H1 (cell line): Measurements from ENCODE around the gene SLC39A13. TPM values are rescaled to one million over a fixed set of nuclear protein-coding genes. Genes with fewer than 3 reads are reported as not detected.

ENCODE experiments used
- CTCF ChIA-PET: fragments of 300-600 bp; sonication (Branson Sonifier 250); formaldehyde crosslinking; loops from one replicate; lab custom pipeline; 2021; ENCODE audit not compliant: partially characterized antibody; lab: Charles Lee
- POLR2A ChIA-PET: fragments of 300-600 bp; sonication (Branson Sonifier 250); formaldehyde crosslinking; loops from one replicate; lab custom pipeline; 2021; ENCODE audit warnings: inconsistent platforms; ENCODE audit not compliant: partially characterized antibody; lab: Charles Lee
- DNase-seq, 2 experiments: peaks; one replicate each; pipeline versions ENCODE4 v3.0.0 to v3.0.0-alpha.2; 2010 to 2022; ENCODE audit warnings: low spot score in 2 of 2, low read depth in 1 of 2, mixed read lengths in 1 of 2
- FAIRE-seq: peaks from 2 replicates; lab custom pipeline; 2011; peaks lifted over from hg19 to GRCh38; lab: Jason Lieb, UNC
- H2AFZ ChIP-seq: 2 replicates; pipeline ENCODE4 v1.8.1; 2012; ENCODE audit warnings: low read length, inconsistent platforms
- H2AK5ac ChIP-seq: 2 replicates; pipeline ENCODE4 v1.6.1; 2013; ENCODE audit warnings: low read depth, low read length
- H2BK120ac ChIP-seq: replicated peaks from 2 replicates; pipeline ENCODE3; 2013; ENCODE audit warnings: low read depth, low read length, inconsistent platforms
- H2BK12ac ChIP-seq: 2 replicates; pipeline ENCODE4 v1.6.1; 2013; ENCODE audit warnings: low read depth, low read length
- H2BK15ac ChIP-seq: 2 replicates; pipeline ENCODE4 v1.6.1; 2013; ENCODE audit warnings: low read length
- H2BK20ac ChIP-seq: 2 replicates; pipeline ENCODE4 v1.6.1; 2013; ENCODE audit warnings: low read length
- H2BK5ac ChIP-seq: 2 replicates; pipeline ENCODE4 v1.6.1; 2013; ENCODE audit warnings: low read depth, low read length
- H3K14ac ChIP-seq: 2 replicates; pipeline ENCODE4 v1.6.1; 2013; ENCODE audit warnings: inconsistent platforms; ENCODE audit not compliant: insufficient read length
- H3K18ac ChIP-seq: 2 replicates; pipeline ENCODE4 v1.6.1; 2013; ENCODE audit warnings: low read length; ENCODE audit errors: extremely low read depth
- H3K23ac ChIP-seq: 2 replicates; pipeline ENCODE4 v1.6.1; 2013; ENCODE audit warnings: inconsistent platforms; ENCODE audit not compliant: insufficient read length
- H3K23me2 ChIP-seq: 2 replicates; pipeline ENCODE4 v1.6.1; 2013; ENCODE audit warnings: low read depth, low read length
- H3K27ac ChIP-seq: 2 replicates; pipeline ENCODE4 v1.6.1; 2011; ENCODE audit warnings: low read depth, low read length, inconsistent platforms
- H3K27me3 ChIP-seq, 4 experiments: replicated peaks in 1 of 4; 1 replicate in 1 of 4; 2 replicates in 3 of 4; pipeline versions ENCODE4 v1.6.1 to v1.8.1; 2011 to 2013; ENCODE audit warnings: low read length in 3 of 4, mild to moderate bottlenecking in 3 of 4, inconsistent platforms in 2 of 4, mixed read lengths in 2 of 4, moderate library complexity in 1 of 4; ENCODE audit not compliant: control insufficient read depth in 3 of 4, insufficient read depth in 3 of 4; ENCODE audit errors: extremely low read depth in 1 of 4
- H3K36me3 ChIP-seq, 4 experiments: 2 replicates each; pipeline versions ENCODE4 v1.6.1 to v1.8.1; 2011 to 2013; ENCODE audit warnings: mild to moderate bottlenecking in 4 of 4, low read length in 3 of 4, moderate library complexity in 2 of 4, control low read depth in 1 of 4, inconsistent platforms in 1 of 4; ENCODE audit not compliant: insufficient read depth in 4 of 4, control insufficient read depth in 2 of 4
- H3K4ac ChIP-seq: replicated peaks from 2 replicates; pipeline ENCODE3; 2013; ENCODE audit warnings: low read length, low read depth, mixed read lengths, inconsistent platforms; ENCODE audit not compliant: insufficient read length
- H3K4me1 ChIP-seq, 4 experiments: replicated peaks in 1 of 4; 1 replicate in 1 of 4; 2 replicates in 3 of 4; pipeline versions ENCODE4 v1.6.1 to v1.8.1; 2011 to 2013; ENCODE audit warnings: low read length in 3 of 4, inconsistent platforms in 2 of 4, mixed read lengths in 1 of 4; ENCODE audit not compliant: insufficient read depth in 4 of 4, control insufficient read depth in 3 of 4
- H3K4me2 ChIP-seq, 2 experiments: 2 replicates each; pipeline versions ENCODE4 v1.6.1 to v1.8.1; 2011 to 2013; ENCODE audit warnings: low read depth in 2 of 2, low read length in 2 of 2, control low read depth in 1 of 2, inconsistent platforms in 1 of 2, mild to moderate bottlenecking in 1 of 2; ENCODE audit not compliant: insufficient read depth in 1 of 2
- H3K4me3 ChIP-seq, 4 experiments: fragments of 200-600, 300-600 bp in 1 of 4; sonication (generic), shearing (Covaris generic), sonication (Bioruptor Twin) in 1 of 4; 2 replicates each; pipeline versions ENCODE4 v1.5.1 to v1.8.1; 2011 to 2016; ENCODE audit warnings: low read length in 4 of 4, low read depth in 3 of 4, control low read depth in 2 of 4, inconsistent platforms in 2 of 4, mild to moderate bottlenecking in 2 of 4, mixed read lengths in 1 of 4, moderate library complexity in 1 of 4; ENCODE audit not compliant: insufficient read depth in 2 of 4; ENCODE audit errors: extremely low read depth in 1 of 4
- H3K56ac ChIP-seq: replicated peaks from 2 replicates; pipeline ENCODE3; 2013; ENCODE audit warnings: low read depth, mild to moderate bottlenecking, mixed read lengths, low read length, inconsistent platforms; ENCODE audit not compliant: insufficient read length
- H3K79me1 ChIP-seq: 2 replicates; pipeline ENCODE4 v1.6.1; 2013; ENCODE audit warnings: low read depth, low read length, control low read depth
- H3K79me2 ChIP-seq, 2 experiments: 2 replicates each; pipeline versions ENCODE4 v1.6.1 to v1.8.1; 2012 to 2013; ENCODE audit warnings: low read length in 2 of 2, mild to moderate bottlenecking in 2 of 2, inconsistent platforms in 1 of 2; ENCODE audit not compliant: insufficient read depth in 2 of 2, control insufficient read depth in 1 of 2
- H3K9ac ChIP-seq, 4 experiments: replicated peaks in 1 of 4; 1 replicate in 1 of 4; 2 replicates in 3 of 4; pipeline versions ENCODE4 v1.6.1 to v1.8.1; 2011 to 2013; ENCODE audit warnings: low read depth in 3 of 4, low read length in 3 of 4, control low read depth in 2 of 4, mild to moderate bottlenecking in 2 of 4, moderate library complexity in 2 of 4, inconsistent platforms in 1 of 4; ENCODE audit errors: extremely low read depth in 1 of 4
- H3K9me3 ChIP-seq, 2 experiments: 2 replicates each; pipeline versions ENCODE4 v1.6.1 to v1.8.1; 2012 to 2013; ENCODE audit warnings: mild to moderate bottlenecking in 2 of 2, moderate library complexity in 2 of 2, control low read depth in 1 of 2, inconsistent platforms in 1 of 2, low read depth in 1 of 2, low read length in 1 of 2, mixed read lengths in 1 of 2; ENCODE audit not compliant: insufficient read depth in 2 of 2
- H4K20me1 ChIP-seq, 2 experiments: replicated peaks in 1 of 2; 2 replicates each; pipeline versions ENCODE3 to v1.8.1; 2011 to 2013; ENCODE audit warnings: inconsistent platforms in 2 of 2, low read length in 2 of 2, mild to moderate bottlenecking in 1 of 2; ENCODE audit not compliant: insufficient read depth in 2 of 2, control insufficient read depth in 1 of 2
- H4K5ac ChIP-seq: 2 replicates; pipeline ENCODE4 v1.6.1; 2013; ENCODE audit warnings: low read length, low read depth, mixed read lengths, inconsistent platforms; ENCODE audit not compliant: insufficient read length
- H4K8ac ChIP-seq: 2 replicates; pipeline ENCODE4 v1.8.0; 2013; ENCODE audit warnings: mild to moderate bottlenecking, moderate library complexity, low read length, inconsistent platforms; ENCODE audit not compliant: insufficient read depth; ENCODE audit errors: extremely low read depth
- H4K91ac ChIP-seq: replicated peaks from 2 replicates; pipeline ENCODE3; 2013; ENCODE audit warnings: low read length, mixed read lengths, inconsistent platforms; ENCODE audit not compliant: insufficient read length
- EP300 ChIP-seq, 2 experiments: IDR thresholded peaks; 1 replicate in 1 of 2; 2 replicates in 1 of 2; pipeline ENCODE4 v1.6.1; 2011 to 2012; ENCODE audit warnings: low read depth in 2 of 2, low read length in 2 of 2, mild to moderate bottlenecking in 2 of 2, borderline replicate concordance in 1 of 2, inconsistent platforms in 1 of 2, moderate library complexity in 1 of 2
- HDAC6 ChIP-seq: IDR thresholded peaks from one replicate; pipeline ENCODE4 v1.7.1; 2012; ENCODE audit warnings: low read depth, mild to moderate bottlenecking, inconsistent platforms, low read length, moderate library complexity
- JUN ChIP-seq: IDR thresholded peaks from 2 replicates; pipeline ENCODE4 v1.6.1; 2011; ENCODE audit warnings: low read depth, mild to moderate bottlenecking, improper control_type of control experiment, low read length
- POLR2AphosphoS5 ChIP-seq: IDR thresholded peaks from 2 replicates; pipeline ENCODE4 v1.6.1; 2011; ENCODE audit warnings: low read depth, low read length
- RAD21 ChIP-seq, 2 experiments: IDR thresholded peaks in 1 of 2; conservative IDR thresholded peaks in 1 of 2; 2 replicates each; pipeline ENCODE4 v1.6.1; 2011; ENCODE audit warnings: low read depth in 2 of 2, low read length in 2 of 2, improper control_type of control experiment in 1 of 2, inconsistent platforms in 1 of 2, mild to moderate bottlenecking in 1 of 2, moderate library complexity in 1 of 2
- SIX5 ChIP-seq: IDR thresholded peaks from 2 replicates; pipeline ENCODE4 v1.6.1; 2011; ENCODE audit warnings: mild to moderate bottlenecking, low read depth, low read length
- TAF7 ChIP-seq: optimal IDR thresholded peaks from 2 replicates; pipeline ENCODE3; 2011; ENCODE audit warnings: low read depth, mild to moderate bottlenecking, inconsistent platforms, low read length, moderate library complexity, borderline replicate concordance
- TBP ChIP-seq: IDR thresholded peaks from 2 replicates; pipeline ENCODE4 v1.6.1; 2011; ENCODE audit warnings: low read depth, low read length, improper control_type of control experiment
- TEAD4 ChIP-seq: IDR thresholded peaks from 2 replicates; pipeline ENCODE4 v1.6.1; 2012; ENCODE audit warnings: low read depth, low read length, inconsistent platforms, mixed read lengths
- ZNF274 ChIP-seq: IDR thresholded peaks from 2 replicates; pipeline ENCODE4 v1.7.0; 2012; ENCODE audit warnings: low read length, borderline replicate concordance; ENCODE audit errors: extremely low read depth
- WGBS, 2 experiments: shearing (Covaris generic) in 1 of 2; methylation state at CpG; one replicate each; pipeline versions ENCODE4 v1.1.6 to v1.1.7; 2013 to 2015; ENCODE audit warnings: low lambda C conversion rate in 2 of 2, mixed read lengths in 2 of 2, inconsistent platforms in 1 of 2, low coverage in 1 of 2, missing lambda C conversion rate in 1 of 2; ENCODE audit not compliant: insufficient replicate concordance in 2 of 2, insufficient coverage in 1 of 2, insufficient read length in 1 of 2; ENCODE audit errors: extremely low coverage in 1 of 2, missing lambda C conversion rate in 1 of 2; 5-methylcytosine and 5-hydroxymethylcytosine counted together
- polyA plus RNA-seq, 7 experiments: library from polyadenylated mRNA; depleted of rRNA in 3 of 7; stranded (reverse) in 5 of 7; unstranded in 2 of 7; fragments of >200 nt in 5 of 7; fragments of 200-250 nt in 2 of 7; gene quantifications; 1 replicate in 5 of 7; 2 replicates in 1 of 7; 4 replicates in 1 of 7; pipeline versions ENCODE4 v1.2.1 to v1.2.3, GENCODE V29; 2011 to 2013; ENCODE audit warnings: missing spikeins in 2 of 7, mixed read lengths in 2 of 7
- total RNA-seq: library from RNA; stranded (reverse); fragmentation: NEBNext Ultra II Directional; extraction: Animal tissue kit (Norgen Biotek cat#: 25700); gene quantifications from 2 replicates; pipeline ENCODE4 v1.2.1, GENCODE V29; 2021

The SLC39A13 gene
- total and polyA plus RNA-seq, 2 of the 8 experiments (the other 6 are each of a cell fraction or from before 2014, with no cell fraction given) = 23.2 to 30.0 TPM

- Histone ChIP-seq H3K4me3 (no peak overlapping the region), H3K4ac (no peak overlapping the region), H2BK15ac (no peak overlapping the region), H3K4me1 (peaks cover 0 to 7% (median 3%) of the 10 kb centered on the region in 4 experiments; a peak in 4 of 7 replicates), H3K56ac (no peak overlapping the region), H4K8ac (peak overlapping the region; percentile 88), H3K9ac (no peak overlapping the region; a peak in 1 of 7 replicates), H2AK5ac (no peak overlapping the region), H3K79me2 (no peaks in the 10 kb centered on the region), H3K14ac (no peak overlapping the region), H4K5ac (no peak overlapping the region), H3K23ac (no peak overlapping the region), H3K18ac (peak overlapping the region; percentile 60; the same call in 1 of the 2 replicates), H2BK5ac (peak overlapping the region; percentile 7; the same call in 1 of the 2 replicates), H4K91ac (no peak overlapping the region), H3K9me3 (no peaks in the 10 kb centered on the region), H2BK120ac (no peak overlapping the region), H3K4me2 (no peak overlapping the region), H3K23me2 (no peaks in the 10 kb centered on the region), H3K27ac (no peak overlapping the region), H2BK20ac (no peak overlapping the region), H2AFZ (0 out of 2 replicates have a peak overlapping the region, but pooled peaks have one; percentile 29), H3K36me3 (no peaks in the 10 kb centered on the region), H3K79me1 (no peaks in the 10 kb centered on the region), H4K20me1 (no peaks in the 10 kb centered on the region), H2BK12ac (peak overlapping the region; percentile 75; the same call in 1 of the 2 replicates), H3K27me3 (no peaks in the 10 kb centered on the region)
- FAIRE-seq (no peak), DNase-seq (no peak)
- TF ChIP-seq EP300 (IDR thresholded peaks at IDR 0.05; ENCODE audit: borderline replicate concordance in 1 of 2, low read depth in 2 of 2, low read length in 2 of 2) (no peak), TBP (no peak), HDAC6 (no peak), TEAD4 (no peak), TAF7 (no peak), RAD21 (IDR thresholded peaks at IDR 0.05 in 1 of 2, conservative IDR thresholded peaks at IDR 0.05 in 1 of 2; ENCODE audit: low read depth in 2 of 2, low read length in 2 of 2) (no peak), ZNF274 (no peak), JUN (no peak), SIX5 (no peak), POLR2AphosphoS5 (no peak)
- ChIA-PET CTCF (interaction anchor here (0.7 to 10.7 kb wide), 6 partner anchors 13 to 60 kb away, joined by 3 to 78 read pairs (median 6); no protein-coding TSS in a partner anchor), POLR2A (interaction anchor here (1.1 to 1.6 kb wide), 3 partner anchors 12 to 18 kb away, joined by 3 to 5 read pairs (median 4); partner anchors contain the start of gene SLC39A13)
- WGBS, 2 experiments = 85% methylated on average over 32 of the region's 39 CpGs; no CpG with 5 or more reads in 1 of the 2 experiments
Observed at GRCh38 chr11:47394322-47395222, 13.8 kb upstream of the SLC39A13 start.
